ENCODE results near the gene ZNF225.

The ZNF225 gene

GRCh38 chr19:44176590-44176989 is 63.4 kb downstream of the ZNF225 start:
- Histone ChIP-seq H4K20me1 (ENCODE audit: insufficient read depth, low read length) (no peaks in the 10 kb centered on the region), H3K27ac (ENCODE audit: low read length) (no peak overlapping the region), H3K4me3 (ENCODE audit: low read depth in 1 of 2, low read length in 2 of 2) (no peak overlapping the region), H3K9me3 (ENCODE audit: insufficient read depth, low read length, severe bottlenecking) (peaks cover 17% of the 10 kb centered on the region), H3K27me3 (ENCODE audit: insufficient read depth, low read length, poor library complexity) (no peaks in the 10 kb centered on the region), H3K36me3 (ENCODE audit: insufficient read depth, low read length) (peaks cover 58% of the 10 kb centered on the region), H3K79me2 (ENCODE audit: insufficient read depth, low read length) (no peaks in the 10 kb centered on the region), H3K4me2 (ENCODE audit: insufficient read depth, low read length) (no peak overlapping the region), H3K9ac (ENCODE audit: low read depth, low read length) (no peak overlapping the region), H2AFZ (ENCODE audit: low read depth, low read length) (no peak overlapping the region), H3K4me1 (ENCODE audit: insufficient read depth, low read length) (no peaks in the 10 kb centered on the region)
- DNase-seq (no peak), ATAC-seq (ENCODE audit: insufficient read depth, low read depth) (no peak)
- TF ChIP-seq EZH2 (IDR thresholded peaks at IDR 0.05; ENCODE audit: borderline replicate concordance, low read depth, low read length, severe bottlenecking) = no peak
- TF ChIP-seq CTCF (IDR thresholded peaks at IDR 0.05; ENCODE audit: borderline replicate concordance, extremely low read depth, low read length, poor library complexity, severe bottlenecking) = no peak

- Histone ChIP-seq H2AFZ (ENCODE audit: low read depth, low read length) (no peak overlapping the region), H3K27ac (ENCODE audit: low read length) (no peak overlapping the region), H3K4me2 (ENCODE audit: insufficient read depth, low read length) (no peak overlapping the region), H3K27me3 (ENCODE audit: insufficient read depth, low read length, poor library complexity) (no peaks in the 10 kb centered on the region), H3K4me1 (ENCODE audit: insufficient read depth, low read length) (no peaks in the 10 kb centered on the region), H3K79me2 (ENCODE audit: insufficient read depth, low read length) (no peaks in the 10 kb centered on the region), H3K4me3 (ENCODE audit: low read depth in 1 of 2, low read length in 2 of 2) (no peak overlapping the region), H3K36me3 (ENCODE audit: insufficient read depth, low read length) (peaks cover 14% of the 10 kb centered on the region), H4K20me1 (ENCODE audit: insufficient read depth, low read length) (no peaks in the 10 kb centered on the region), H3K9ac (ENCODE audit: low read depth, low read length) (no peak overlapping the region), H3K9me3 (ENCODE audit: insufficient read depth, low read length, severe bottlenecking) (peaks cover 6% of the 10 kb centered on the region)
- DNase-seq (no peak), ATAC-seq (ENCODE audit: insufficient read depth, low read depth) (no peak)
- TF ChIP-seq CTCF (IDR thresholded peaks at IDR 0.05; ENCODE audit: borderline replicate concordance, extremely low read depth, low read length, poor library complexity, severe bottlenecking) = no peak
- TF ChIP-seq EZH2 (IDR thresholded peaks at IDR 0.05; ENCODE audit: borderline replicate concordance, low read depth, low read length, severe bottlenecking) = no peak
Measured at GRCh38 chr19:44180968-44181367, 67.8 kb downstream of the ZNF225 start.

- H3K9ac ChIP-seq (ENCODE audit: low read depth, low read length) = no peak overlapping the region
- no peak overlapping the region for H2AFZ ChIP-seq (ENCODE audit: low read depth, low read length)
- H3K79me2 ChIP-seq (ENCODE audit: insufficient read depth, low read length) = no peaks in the 10 kb centered on the region
- H3K4me3 ChIP-seq (ENCODE audit: low read depth in 1 of 2, low read length in 2 of 2) = no peak overlapping the region
- ATAC-seq (ENCODE audit: insufficient read depth, low read depth) (no peak), DNase-seq (no peak)
- H3K27ac ChIP-seq (ENCODE audit: low read length) = no peak overlapping the region
- H3K9me3 ChIP-seq (ENCODE audit: insufficient read depth, low read length, severe bottlenecking) = peaks cover 2% of the 10 kb centered on the region
- H3K36me3 ChIP-seq (ENCODE audit: insufficient read depth, low read length) = peaks cover 2% of the 10 kb centered on the region; the same call in 1 of the 2 replicates
- no peaks in the 10 kb centered on the region for H4K20me1 ChIP-seq (ENCODE audit: insufficient read depth, low read length)
- no peak overlapping the region for H3K4me2 ChIP-seq (ENCODE audit: insufficient read depth, low read length)
- no peaks in the 10 kb centered on the region for H3K27me3 ChIP-seq (ENCODE audit: insufficient read depth, low read length, poor library complexity)
- TF ChIP-seq EZH2 (IDR thresholded peaks at IDR 0.05; ENCODE audit: borderline replicate concordance, low read depth, low read length, severe bottlenecking) (no peak), CTCF (IDR thresholded peaks at IDR 0.05; ENCODE audit: borderline replicate concordance, extremely low read depth, low read length, poor library complexity, severe bottlenecking) (no peak)
- no peaks in the 10 kb centered on the region for H3K4me1 ChIP-seq (ENCODE audit: insufficient read depth, low read length)
Measured at GRCh38 chr19:44182145-44182544, 68.9 kb downstream of the ZNF225 start.
